DMS53 treated with DMSO at 0.1 percent for 48 hours (cell line): Measurements from ENCODE around the gene ZBTB20.

Source experiments
- DNase-seq: peaks from one replicate; lab custom pipeline; 2025; ENCODE audit not compliant: unreplicated experiment; lab: John Stamatoyannopoulos, UW

ZBTB20 gene

GRCh38 chr3:114392831-114393230 lies 754.3 kb downstream of the ZBTB20 start:
- DNase-seq: no peak

GRCh38 chr3:114389156-114389555 lies 757.9 kb downstream of the ZBTB20 start:
- no peak for DNase-seq

- DNase-seq: no peak
Observed at GRCh38 chr3:114384558-114384903, 762.6 kb downstream of the ZBTB20 start.

GRCh38 chr3:114383875-114384557 lies 763.1 kb downstream of the ZBTB20 start:
- DNase-seq: peak; percentile 29

- DNase-seq: no peak
Observed at GRCh38 chr3:114380233-114380651, 766.8 kb downstream of the ZBTB20 start.

- DNase-seq: no peak
Observed at GRCh38 chr3:114379266-114379665, 767.8 kb downstream of the ZBTB20 start.

GRCh38 chr3:114378760-114379159 lies 768.3 kb downstream of the ZBTB20 start:
- DNase-seq: no peak

- DNase-seq: no peak
Observed at GRCh38 chr3:114377426-114377825, 769.7 kb downstream of the ZBTB20 start.

GRCh38 chr3:114376516-114377185 lies 770.4 kb downstream of the ZBTB20 start:
- no peak for DNase-seq

- DNase-seq: no peak
Observed at GRCh38 chr3:114375608-114376421, 771.3 kb downstream of the ZBTB20 start.

GRCh38 chr3:114374433-114374990 lies 772.6 kb downstream of the ZBTB20 start:
- DNase-seq: no peak

- no peak for DNase-seq
Observed at GRCh38 chr3:114370537-114371174, 776.4 kb downstream of the ZBTB20 start.

- peak; percentile 23 for DNase-seq
Observed at GRCh38 chr3:114365909-114366308, 781.2 kb downstream of the ZBTB20 start.

- DNase-seq: no peak
Observed at GRCh38 chr3:114364806-114365654, 782.1 kb downstream of the ZBTB20 start.

GRCh38 chr3:114363554-114364202 lies 783.4 kb downstream of the ZBTB20 start:
- DNase-seq: no peak

GRCh38 chr3:114362815-114363214 lies 784.3 kb downstream of the ZBTB20 start:
- DNase-seq: no peak

- no peak for DNase-seq
Observed at GRCh38 chr3:114361391-114361790, 785.7 kb downstream of the ZBTB20 start.

- DNase-seq: no peak
Observed at GRCh38 chr3:114356525-114356924, 790.6 kb downstream of the ZBTB20 start.

GRCh38 chr3:114356066-114356465 lies 791.0 kb downstream of the ZBTB20 start:
- DNase-seq: no peak

GRCh38 chr3:114355653-114356052 lies 791.4 kb downstream of the ZBTB20 start:
- DNase-seq: no peak
